MCF 10A (cell line): ENCODE measurements around the gene FLNC. TPM values are rescaled to one million over a fixed set of nuclear protein-coding genes. Genes with fewer than 3 reads are reported as not detected.

Experiments
- BruUV-seq: library from RNA; stranded (reverse); fragments of 400-500 nt; replicated peaks from 2 replicates; lab custom pipeline; 2021; lab: Mats Ljungman, UMichigan
- CTCF ChIA-PET: fragments of 300-600 bp; sonication (Branson Sonifier 250); formaldehyde crosslinking; extraction: SDS; loops from one replicate; lab custom pipeline; 2021; ENCODE audit warnings: antibody characterized with exemption, inconsistent platforms; lab: Yijun Ruan, JAX
- POLR2A ChIA-PET: fragments of 300-600, 350-650 bp; sonication (Branson Sonifier 250); formaldehyde crosslinking; extraction: SDS; loops from one replicate; lab custom pipeline; 2020; ENCODE audit warnings: antibody characterized with exemption, inconsistent platforms; lab: Yijun Ruan, JAX
- DNase-seq: peaks from one replicate; pipeline ENCODE4 v3.0.0-alpha.2; 2018; ENCODE audit not compliant: unreplicated experiment
- H3K27ac Mint-ChIP-seq: one replicate; pipeline ENCODE4 v1.8.0; 2022; ENCODE audit warnings: mild to moderate bottlenecking, low read depth, mixed read lengths; ENCODE audit not compliant: unreplicated experiment
- H3K27me3 Mint-ChIP-seq: one replicate; pipeline ENCODE4 v1.8.0; 2022; ENCODE audit warnings: mixed read lengths; ENCODE audit not compliant: insufficient read depth, unreplicated experiment
- H3K36me3 Mint-ChIP-seq: one replicate; pipeline ENCODE4 v1.8.0; 2022; ENCODE audit warnings: mild to moderate bottlenecking, moderate library complexity, mixed read lengths; ENCODE audit not compliant: insufficient read depth, unreplicated experiment
- H3K4me1 Mint-ChIP-seq: one replicate; pipeline ENCODE4 v1.8.0; 2022; ENCODE audit warnings: mixed read lengths; ENCODE audit not compliant: insufficient read depth, unreplicated experiment
- H3K4me3 Mint-ChIP-seq: one replicate; pipeline ENCODE4 v1.8.0; 2022; ENCODE audit warnings: mild to moderate bottlenecking, moderate library complexity, mixed read lengths; ENCODE audit not compliant: unreplicated experiment
- H3K9me3 Mint-ChIP-seq: one replicate; pipeline ENCODE4 v1.8.0; 2022; ENCODE audit warnings: mixed read lengths; ENCODE audit not compliant: unreplicated experiment
- intact Hi-C: fragments of 100-400 bp; cut with micrococcal nuclease; formaldehyde crosslinking; loops from 2 replicates; pipeline ENCODE4 v1.14.1; 2022
- total RNA-seq: library from RNA; stranded (reverse); gene quantifications from 2 replicates; pipeline ENCODE4 v1.2.3, GENCODE V29; 2022
- TF ChIP-seq, protein P1 (sequence below): fragments of 200-600 bp; IDR thresholded peaks from one replicate; pipeline ENCODE4 v1.8.0; 2022; ENCODE audit warnings: antibody characterized with exemption, mild to moderate bottlenecking; ENCODE audit not compliant: unreplicated experiment

The FLNC gene
- total RNA-seq, 1 experiment from 2014 or later: 0.28 TPM

DNA sequence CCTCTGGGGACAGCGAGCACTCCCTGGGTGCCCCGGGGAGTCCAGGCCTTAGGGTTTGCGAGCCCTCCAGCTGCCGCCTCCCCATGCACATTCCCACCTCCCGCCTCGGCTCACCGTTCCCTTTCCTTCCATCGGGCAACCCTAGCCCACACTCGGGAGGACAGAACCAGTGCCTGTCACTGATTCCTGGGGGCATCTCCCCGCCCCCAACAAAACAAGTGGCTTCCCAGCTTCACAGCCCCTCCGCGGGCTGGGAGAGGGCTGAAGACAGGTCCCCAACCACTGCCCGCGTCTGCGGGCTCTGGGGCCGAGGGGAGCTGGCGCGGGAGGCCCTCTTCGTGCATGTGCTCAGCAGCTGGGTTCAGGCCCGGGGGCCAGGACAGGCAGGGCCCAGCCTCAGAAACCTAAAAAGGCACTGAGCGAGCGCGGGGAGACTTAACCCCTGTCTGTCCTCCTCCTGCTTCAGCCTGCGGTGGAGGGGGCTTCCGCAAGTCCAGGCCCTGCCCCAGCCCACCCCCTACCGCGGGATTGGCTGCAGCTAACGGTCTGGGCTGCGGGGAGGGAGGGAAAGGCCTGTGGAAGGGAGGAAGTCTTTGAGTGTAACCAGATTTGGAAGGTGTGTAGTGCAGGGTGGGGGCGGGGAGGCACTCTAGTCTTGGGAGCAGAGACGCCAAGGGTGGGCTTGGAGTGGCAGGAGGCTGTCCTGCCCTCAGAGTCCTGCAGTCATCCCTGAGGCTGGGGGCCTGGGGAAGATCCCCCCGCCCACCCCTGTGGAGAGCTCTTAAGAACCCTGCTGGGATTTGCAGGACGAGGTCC is 1.2 kb downstream of the FLNC start:
- no peak overlapping the region for H3K4me3 Mint-ChIP-seq
- CTCF ChIA-PET: interaction anchor here (0.6 to 1.5 kb wide), 6 partner anchors 15 to 260 kb away, joined by 3 to 5 read pairs (median 3); no protein-coding TSS in a partner anchor

DNA sequence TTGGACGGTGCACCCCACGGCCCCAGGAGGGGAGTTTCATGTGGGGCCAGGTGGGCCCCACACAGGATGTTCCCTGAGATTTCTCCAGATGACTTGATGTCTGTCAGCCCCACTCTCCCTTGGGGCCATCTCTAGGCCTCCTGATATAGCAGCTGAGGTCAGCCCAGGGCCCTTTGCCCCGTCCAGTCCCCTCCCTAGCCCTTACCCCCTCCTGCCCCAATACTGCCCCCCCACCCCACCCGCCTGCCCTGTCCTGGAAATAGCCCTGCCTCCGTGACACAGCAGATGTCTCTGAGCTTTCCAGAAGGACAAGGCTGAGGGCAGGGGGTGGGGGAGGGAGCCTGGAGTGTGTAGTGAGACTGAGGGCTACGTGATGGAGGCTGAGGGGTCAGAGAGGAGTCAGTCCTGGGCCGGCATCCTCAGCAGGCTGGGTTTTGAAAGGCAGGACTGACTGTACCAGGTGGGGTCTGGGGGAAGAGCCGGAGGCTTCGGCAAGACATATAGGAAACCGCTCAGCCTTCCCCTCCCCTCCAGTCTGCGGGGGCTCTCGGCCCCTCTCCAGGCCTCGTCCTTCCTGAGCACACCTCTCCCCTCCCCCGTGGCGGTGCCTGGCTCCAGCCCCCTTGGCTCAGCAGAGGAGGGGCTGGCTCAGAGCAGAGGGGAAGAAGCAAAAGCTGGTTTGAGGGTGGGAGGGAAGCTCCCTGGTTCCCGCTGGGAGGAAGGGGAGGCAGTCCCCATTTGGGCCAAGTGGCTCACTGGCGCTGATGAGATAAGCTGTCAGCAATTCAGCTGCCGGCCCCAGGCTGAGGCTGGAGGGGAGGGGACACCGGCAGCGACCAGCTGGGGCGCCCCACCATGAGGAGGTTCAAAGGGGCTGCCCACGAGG is 2.0 kb downstream of the FLNC start:
- Mint-ChIP-seq H3K4me3 (no peak overlapping the region), H3K4me1 (no peaks in the 10 kb centered on the region), H3K9me3 (no peaks in the 10 kb centered on the region), H3K27ac (no peak overlapping the region), H3K27me3 (peaks cover 11% of the 10 kb centered on the region), H3K36me3 (no peaks in the 10 kb centered on the region)
- CTCF ChIA-PET: interaction anchor here (0.6 to 1.5 kb wide), 4 partner anchors 15 to 259 kb away, joined by 3 to 5 read pairs (median 4); no protein-coding TSS in a partner anchor
- TF ChIP-seq, protein P1, sequence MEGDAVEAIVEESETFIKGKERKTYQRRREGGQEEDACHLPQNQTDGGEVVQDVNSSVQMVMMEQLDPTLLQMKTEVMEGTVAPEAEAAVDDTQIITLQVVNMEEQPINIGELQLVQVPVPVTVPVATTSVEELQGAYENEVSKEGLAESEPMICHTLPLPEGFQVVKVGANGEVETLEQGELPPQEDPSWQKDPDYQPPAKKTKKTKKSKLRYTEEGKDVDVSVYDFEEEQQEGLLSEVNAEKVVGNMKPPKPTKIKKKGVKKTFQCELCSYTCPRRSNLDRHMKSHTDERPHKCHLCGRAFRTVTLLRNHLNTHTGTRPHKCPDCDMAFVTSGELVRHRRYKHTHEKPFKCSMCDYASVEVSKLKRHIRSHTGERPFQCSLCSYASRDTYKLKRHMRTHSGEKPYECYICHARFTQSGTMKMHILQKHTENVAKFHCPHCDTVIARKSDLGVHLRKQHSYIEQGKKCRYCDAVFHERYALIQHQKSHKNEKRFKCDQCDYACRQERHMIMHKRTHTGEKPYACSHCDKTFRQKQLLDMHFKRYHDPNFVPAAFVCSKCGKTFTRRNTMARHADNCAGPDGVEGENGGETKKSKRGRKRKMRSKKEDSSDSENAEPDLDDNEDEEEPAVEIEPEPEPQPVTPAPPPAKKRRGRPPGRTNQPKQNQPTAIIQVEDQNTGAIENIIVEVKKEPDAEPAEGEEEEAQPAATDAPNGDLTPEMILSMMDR: no peak
- intact Hi-C loops: no loop called here
- POLR2A ChIA-PET: interaction anchor here (0.7 kb wide), 1 partner anchor 157 kb away, joined by 3 read pairs; no protein-coding TSS in a partner anchor
- no TSS peak for BruUV-seq
- no peak for DNase-seq

More for the DNA sequence above, 1.2 kb downstream of the FLNC start:
- Mint-ChIP-seq H3K36me3 (no peaks in the 10 kb centered on the region), H3K9me3 (no peaks in the 10 kb centered on the region), H3K27me3 (peaks cover 11% of the 10 kb centered on the region), H3K27ac (no peak overlapping the region), H3K4me1 (no peaks in the 10 kb centered on the region)
- POLR2A ChIA-PET: interaction anchor here (0.7 kb wide), 1 partner anchor 158 kb away, joined by 3 read pairs; no protein-coding TSS in a partner anchor
- intact Hi-C loops: no loop called here
- no TSS peak for BruUV-seq
- DNase-seq: no peak
- TF ChIP-seq, protein P1: no peak

DNA sequence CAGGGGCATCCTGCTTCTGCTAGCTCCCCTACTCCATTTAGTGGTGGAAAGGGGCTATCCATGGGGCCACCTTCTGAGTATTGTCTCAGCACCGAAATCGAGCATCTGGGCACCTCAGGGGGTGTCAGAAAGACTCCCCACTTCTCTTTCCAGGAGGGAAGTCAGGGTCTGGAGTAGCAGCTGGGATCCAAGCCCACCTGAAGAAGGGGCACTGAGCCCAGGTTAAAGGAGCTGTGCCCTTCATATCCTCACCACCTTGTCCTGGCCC is 2.6 kb downstream of the FLNC start:
- no TSS peak for BruUV-seq
- DNase-seq: no peak
- Mint-ChIP-seq H3K36me3 (no peaks in the 10 kb centered on the region), H3K27me3 (peaks cover 11% of the 10 kb centered on the region), H3K27ac (no peak overlapping the region), H3K4me3 (no peak overlapping the region), H3K4me1 (no peaks in the 10 kb centered on the region), H3K9me3 (no peaks in the 10 kb centered on the region)
- TF ChIP-seq, protein P1: no peak
- ChIA-PET POLR2A (no interaction called here), CTCF (interaction anchor here (0.6 to 1.5 kb wide), 2 partner anchors 248 to 259 kb away, joined by 3 to 4 read pairs; no protein-coding TSS in a partner anchor)
- intact Hi-C loops: no loop called here
